CD4-positive, alpha-beta T cell (primary cell): ENCODE measurements around the gene SOX13. TPM values are rescaled to one million over a fixed set of nuclear protein-coding genes. Genes with fewer than 3 reads are reported as not detected.
"Not testable (repeated sequence)": the region's sequence is repeated elsewhere in the genome, so short reads cannot be mapped to it uniquely, and the experiment has no call there.

Source experiments
- ATAC-seq: fragments of 200-7000 bp; cut with Tn5 transposase; one replicate; pipeline ENCODE4 v1.10.0; 2022; ENCODE audit warnings: mild to moderate bottlenecking; ENCODE audit not compliant: poor library complexity
- CTCF ChIA-PET: fragments of 350-600 bp; sonication (Branson Sonifier 250); formaldehyde crosslinking; loops from one replicate; lab custom pipeline; 2021; ENCODE audit warnings: antibody characterized with exemption, inconsistent platforms; lab: Charles Lee
- POLR2A ChIA-PET: fragments of 350-600 bp; sonication (Branson Sonifier 250); formaldehyde crosslinking; loops from one replicate; lab custom pipeline; 2021; ENCODE audit warnings: antibody characterized with exemption, inconsistent platforms; lab: Charles Lee
- DNase-seq, 14 experiments: peaks; one replicate each; pipeline ENCODE4 v3.0.0-alpha.2; 2013 to 2020; ENCODE audit warnings: mixed read lengths in 2 of 14
- H3K27ac ChIP-seq, 2 donors: one replicate each; pipeline versions ENCODE4 v1.5.1 to v1.7.0; 2013; ENCODE audit warnings: low read length in 2 of 2, low read depth in 1 of 2, mild to moderate bottlenecking in 1 of 2
- H3K27me3 ChIP-seq, 2 experiments: 1 replicate in 1 of 2; 2 replicates in 1 of 2; pipeline versions ENCODE4 v1.6.1 to v1.7.0; 2013; ENCODE audit warnings: low read length in 2 of 2, control low read depth in 1 of 2, mild to moderate bottlenecking in 1 of 2, moderate library complexity in 1 of 2; ENCODE audit not compliant: insufficient read depth in 2 of 2, control insufficient read depth in 1 of 2
- H3K36me3 ChIP-seq: one replicate; pipeline ENCODE4 v1.6.1; 2013; ENCODE audit warnings: low read length, control low read depth; ENCODE audit not compliant: insufficient read depth
- H3K4me1 ChIP-seq: one replicate; pipeline ENCODE4 v1.6.1; 2013; ENCODE audit warnings: low read length, control low read depth; ENCODE audit not compliant: insufficient read depth
- H3K4me3 ChIP-seq: one replicate; pipeline ENCODE4 v1.5.1; 2013; ENCODE audit warnings: mild to moderate bottlenecking, low read length, moderate library complexity
- H3K9me3 ChIP-seq, 2 experiments: 1 replicate in 1 of 2; 2 replicates in 1 of 2; pipeline versions ENCODE4 v1.6.1 to v1.7.0; 2013; ENCODE audit warnings: low read length in 2 of 2, mild to moderate bottlenecking in 2 of 2, control low read depth in 1 of 2, moderate library complexity in 1 of 2; ENCODE audit not compliant: control insufficient read depth in 1 of 2, insufficient read depth in 1 of 2
- H3K27ac Mint-ChIP-seq: one replicate; pipeline ENCODE4 v1.8.0; 2020; ENCODE audit warnings: mixed read lengths
- H3K27me3 Mint-ChIP-seq: one replicate; pipeline ENCODE4 v1.8.0; 2021; ENCODE audit warnings: mixed read lengths
- H3K36me3 Mint-ChIP-seq: one replicate; pipeline ENCODE4 v1.8.0; 2021; ENCODE audit warnings: low read depth, mixed read lengths
- H3K4me1 Mint-ChIP-seq: one replicate; pipeline ENCODE4 v1.8.0; 2021; ENCODE audit warnings: low read depth, mixed read lengths
- H3K4me3 Mint-ChIP-seq: one replicate; pipeline ENCODE4 v1.8.0; 2020; ENCODE audit warnings: mild to moderate bottlenecking, mixed read lengths
- H3K9me3 Mint-ChIP-seq: one replicate; pipeline ENCODE4 v1.8.0; 2020; ENCODE audit warnings: mixed read lengths
- intact Hi-C, 2 experiments: fragments of 100-400 bp; cut with DNase I in 1 of 2; cut with micrococcal nuclease in 1 of 2; formaldehyde crosslinking; loops; one replicate each; pipeline versions ENCODE4 v1.15.1 to v1.9.0; 2023 to 2025; cut with DNase I, micrococcal nuclease
- total RNA-seq, 174 experiments: library from RNA in 2 of 174; stranded (reverse) in 2 of 174; gene quantifications; one replicate each; pipeline ENCODE4 v1.2.3 and lab custom pipeline; 2021 to 2026
- TF ChIP-seq, protein P1 (sequence below): fragments of 200-600 bp; IDR thresholded peaks from one replicate; pipeline ENCODE4 v1.8.0; 2022; ENCODE audit warnings: antibody characterized with exemption, mild to moderate bottlenecking

The SOX13 gene
- total RNA-seq, 2 experiments from 2014 or later = 1.8 to 1.9 TPM

DNA sequence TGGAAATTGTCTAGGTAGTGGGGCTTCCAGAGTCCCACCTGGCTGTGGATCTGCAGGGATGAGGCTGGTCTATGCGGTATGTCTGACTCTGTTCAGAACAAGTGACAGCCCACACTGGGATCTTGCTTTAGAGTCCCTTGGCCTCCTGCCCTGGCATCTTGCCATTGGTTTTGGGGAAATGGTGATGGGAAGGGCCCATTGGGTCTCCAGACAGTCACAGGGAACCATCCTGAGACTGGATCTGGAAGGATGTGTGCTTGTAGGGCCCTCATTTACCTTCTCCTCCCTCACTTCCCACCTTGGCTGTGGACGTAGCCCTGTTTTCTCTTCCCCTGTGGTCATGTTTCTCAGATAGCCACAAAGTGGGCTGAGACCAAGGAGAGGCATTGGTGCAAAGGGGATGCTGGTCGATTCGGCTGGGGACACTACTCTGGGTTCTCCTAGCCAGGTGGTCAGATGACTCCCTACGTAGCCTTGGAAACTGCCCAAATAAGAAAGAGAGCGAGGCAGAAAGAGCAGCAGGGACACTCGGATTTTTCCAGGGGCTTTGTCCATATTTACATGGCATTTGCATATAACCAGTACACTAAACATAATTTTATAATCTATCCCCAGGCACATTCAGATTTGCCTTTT lies 15.1 kb downstream of the SOX13 start:
- ATAC-seq (no peak), DNase-seq (no peak)
- H3K4me3 Mint-ChIP-seq = no peak overlapping the region
- Histone ChIP-seq H3K4me3 (no peak overlapping the region), H3K27me3 (no peaks in the 10 kb centered on the region), H3K4me1 (peaks cover 8% of the 10 kb centered on the region), H3K36me3 (no peaks in the 10 kb centered on the region), H3K27ac (no peak overlapping the region), H3K9me3 (no peaks in the 10 kb centered on the region)
- H3K9me3 Mint-ChIP-seq = no peaks in the 10 kb centered on the region
- TF ChIP-seq, protein P1, sequence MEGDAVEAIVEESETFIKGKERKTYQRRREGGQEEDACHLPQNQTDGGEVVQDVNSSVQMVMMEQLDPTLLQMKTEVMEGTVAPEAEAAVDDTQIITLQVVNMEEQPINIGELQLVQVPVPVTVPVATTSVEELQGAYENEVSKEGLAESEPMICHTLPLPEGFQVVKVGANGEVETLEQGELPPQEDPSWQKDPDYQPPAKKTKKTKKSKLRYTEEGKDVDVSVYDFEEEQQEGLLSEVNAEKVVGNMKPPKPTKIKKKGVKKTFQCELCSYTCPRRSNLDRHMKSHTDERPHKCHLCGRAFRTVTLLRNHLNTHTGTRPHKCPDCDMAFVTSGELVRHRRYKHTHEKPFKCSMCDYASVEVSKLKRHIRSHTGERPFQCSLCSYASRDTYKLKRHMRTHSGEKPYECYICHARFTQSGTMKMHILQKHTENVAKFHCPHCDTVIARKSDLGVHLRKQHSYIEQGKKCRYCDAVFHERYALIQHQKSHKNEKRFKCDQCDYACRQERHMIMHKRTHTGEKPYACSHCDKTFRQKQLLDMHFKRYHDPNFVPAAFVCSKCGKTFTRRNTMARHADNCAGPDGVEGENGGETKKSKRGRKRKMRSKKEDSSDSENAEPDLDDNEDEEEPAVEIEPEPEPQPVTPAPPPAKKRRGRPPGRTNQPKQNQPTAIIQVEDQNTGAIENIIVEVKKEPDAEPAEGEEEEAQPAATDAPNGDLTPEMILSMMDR = no peak
- H3K27me3 Mint-ChIP-seq = no peaks in the 10 kb centered on the region
- intact Hi-C loops = no loop called here
- ChIA-PET POLR2A (no interaction called here), CTCF (no interaction called here)
- H3K27ac Mint-ChIP-seq = no peak overlapping the region
- H3K36me3 Mint-ChIP-seq = no peaks in the 10 kb centered on the region
- no peaks in the 10 kb centered on the region for H3K4me1 Mint-ChIP-seq

DNA sequence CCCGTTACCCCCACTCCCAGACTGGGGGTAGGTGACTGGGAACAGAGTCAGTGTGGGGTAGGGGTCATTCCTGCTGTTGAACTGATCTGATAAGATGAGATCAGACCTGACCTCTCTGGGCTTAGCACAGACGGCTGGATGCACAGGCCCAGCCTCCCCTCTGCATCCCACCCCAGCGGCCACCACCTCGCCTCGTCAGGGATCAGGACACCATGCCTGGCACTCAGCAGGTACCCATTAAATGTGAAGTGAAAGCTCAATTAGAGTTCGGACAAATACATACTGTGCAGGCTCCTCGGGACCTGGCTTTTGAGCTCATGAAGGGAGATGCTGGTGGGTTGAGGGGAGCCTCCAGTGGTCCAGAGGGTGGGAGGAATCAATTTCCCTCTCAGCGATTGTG lies 15.7 kb downstream of the SOX13 start:
- ChIA-PET POLR2A (no interaction called here), CTCF (interaction anchor here (0.6 kb wide), 1 partner anchor 709 kb away, joined by 3 read pairs; no protein-coding TSS in a partner anchor)
- Mint-ChIP-seq H3K9me3 (no peaks in the 10 kb centered on the region), H3K36me3 (no peaks in the 10 kb centered on the region), H3K4me3 (no peak overlapping the region), H3K27me3 (no peaks in the 10 kb centered on the region), H3K4me1 (no peaks in the 10 kb centered on the region), H3K27ac (no peak overlapping the region)
- H3K4me1 ChIP-seq = peaks cover 13% of the 10 kb centered on the region
- no peaks in the 10 kb centered on the region for H3K9me3 ChIP-seq
- DNase-seq = no peak
- ATAC-seq = no peak
- no peak overlapping the region for H3K4me3 ChIP-seq
- H3K27ac ChIP-seq = no peak overlapping the region
- no peaks in the 10 kb centered on the region for H3K27me3 ChIP-seq
- no peaks in the 10 kb centered on the region for H3K36me3 ChIP-seq
- intact Hi-C loops = no loop called here
- TF ChIP-seq, protein P1 = no peak

DNA sequence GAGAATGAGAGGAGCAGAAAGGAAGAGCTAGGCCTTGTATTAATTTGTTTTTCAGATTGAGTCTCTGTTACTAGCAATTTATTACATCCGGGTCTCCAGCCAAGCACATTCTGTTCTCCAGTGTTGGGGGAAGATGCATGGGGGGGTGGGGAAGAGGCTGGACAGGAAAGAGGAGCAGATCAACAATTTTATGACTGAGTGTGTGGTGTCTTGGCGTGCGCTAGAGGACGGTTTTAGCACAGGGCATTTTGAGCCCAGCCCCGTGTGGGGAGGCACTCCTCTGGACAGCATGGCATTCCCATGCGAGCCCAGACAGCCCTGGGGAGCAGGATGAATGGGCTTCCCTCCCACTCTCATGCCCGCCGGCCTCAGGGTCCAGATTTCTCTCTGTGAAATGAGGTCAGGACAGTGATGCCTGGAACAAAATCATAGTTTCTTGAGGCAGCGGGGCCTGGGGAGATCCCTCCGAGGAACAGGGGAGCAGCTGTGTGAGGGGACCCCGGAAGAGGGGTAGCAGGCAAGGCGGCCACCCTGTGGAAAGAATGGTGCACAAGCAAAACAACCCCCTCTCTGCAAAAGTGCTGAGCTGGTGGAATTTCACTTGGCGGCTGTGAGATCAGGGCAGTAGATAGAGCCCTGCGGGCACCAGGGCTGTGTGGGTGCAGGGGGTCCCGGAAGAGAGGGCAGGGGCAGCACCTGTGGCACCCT lies 16.3 kb downstream of the SOX13 start:
- H3K27me3 ChIP-seq = no peaks in the 10 kb centered on the region
- no peak for ATAC-seq
- DNase-seq = no peak
- Mint-ChIP-seq H3K4me3 (no peak overlapping the region), H3K9me3 (no peaks in the 10 kb centered on the region), H3K36me3 (no peaks in the 10 kb centered on the region), H3K27ac (no peak overlapping the region), H3K27me3 (no peaks in the 10 kb centered on the region), H3K4me1 (no peaks in the 10 kb centered on the region)
- H3K36me3 ChIP-seq = no peaks in the 10 kb centered on the region
- no peaks in the 10 kb centered on the region for H3K9me3 ChIP-seq
- intact Hi-C loops = no loop called here
- POLR2A ChIA-PET = no interaction called here
- no peak overlapping the region for H3K27ac ChIP-seq
- peaks cover 13% of the 10 kb centered on the region for H3K4me1 ChIP-seq
- TF ChIP-seq, protein P1 = no peak
- H3K4me3 ChIP-seq = no peak overlapping the region
- CTCF ChIA-PET = interaction anchor here (0.6 kb wide), 1 partner anchor 708 kb away, joined by 3 read pairs; no protein-coding TSS in a partner anchor

DNA sequence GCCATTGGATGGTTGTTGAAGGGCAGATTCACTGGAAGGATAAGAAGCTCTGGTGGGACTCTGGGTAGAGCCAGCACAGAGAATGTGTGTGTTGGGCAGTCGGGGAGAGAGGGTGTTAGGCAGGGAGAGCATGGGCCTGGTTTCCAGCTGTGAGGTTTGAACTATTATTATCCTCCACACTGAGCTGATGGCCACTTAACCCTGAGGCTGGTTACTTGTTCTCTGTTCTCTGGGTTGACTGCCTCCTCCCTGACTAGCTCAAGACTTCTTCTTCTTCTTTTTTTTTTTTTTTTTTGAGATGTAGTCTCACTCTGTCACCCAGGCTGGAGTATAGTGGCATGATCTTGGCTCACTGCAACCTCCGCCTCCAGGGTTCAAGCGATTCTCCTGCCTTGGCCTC lies 17.2 kb downstream of the SOX13 start:
- H3K36me3 Mint-ChIP-seq, H3K4me3 Mint-ChIP-seq, DNase-seq, POLR2A ChIA-PET, H3K27ac ChIP-seq, H3K36me3 ChIP-seq, H3K4me1 Mint-ChIP-seq, ATAC-seq, H3K27ac Mint-ChIP-seq, H3K27me3 Mint-ChIP-seq, CTCF ChIA-PET, H3K27me3 ChIP-seq, H3K9me3 Mint-ChIP-seq, H3K4me3 ChIP-seq, H3K9me3 ChIP-seq, intact Hi-C loops: not testable (repeated sequence)
- H3K4me1 ChIP-seq = peaks cover 13% of the 10 kb centered on the region
